SIG-M5 (cell line): ENCODE data around the gene MAP4K4.

Experiments
- DNase-seq: peaks from one replicate; lab custom pipeline; 2025; lab: John Stamatoyannopoulos, UW

MAP4K4 gene

GRCh38 chr2:101692766-101693165 is 4.7 kb upstream of the MAP4K4 start:
- no peak for DNase-seq

DNA sequence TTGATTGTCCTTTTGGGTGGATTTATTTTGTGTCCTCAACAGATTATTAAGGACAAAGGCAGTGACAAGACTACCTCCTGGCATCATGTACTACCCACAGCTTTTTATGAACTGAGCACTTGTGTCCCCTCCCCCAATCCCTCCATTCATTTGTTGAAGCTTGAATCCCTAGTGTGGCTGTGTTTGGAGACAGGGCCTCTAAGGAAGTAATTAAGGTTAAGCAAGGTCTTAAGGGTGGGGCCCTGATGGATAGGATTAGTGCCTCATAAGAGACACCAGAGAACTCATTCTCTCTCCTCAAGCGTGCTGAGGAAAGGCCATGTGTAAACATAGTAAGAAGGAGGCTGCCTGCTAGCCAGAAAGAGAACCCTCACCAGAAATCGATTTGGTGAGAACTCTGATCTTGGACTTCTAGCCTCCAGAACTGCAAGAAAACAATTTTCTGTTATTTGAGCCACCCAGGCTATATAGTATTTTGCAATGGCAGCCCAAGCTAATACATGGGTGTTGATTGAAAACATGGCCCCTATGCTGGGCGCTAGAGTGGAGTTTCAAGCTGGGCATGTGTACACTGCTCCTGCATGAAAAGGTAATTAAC is 3.4 kb upstream of the MAP4K4 start:
- no peak for DNase-seq

DNA sequence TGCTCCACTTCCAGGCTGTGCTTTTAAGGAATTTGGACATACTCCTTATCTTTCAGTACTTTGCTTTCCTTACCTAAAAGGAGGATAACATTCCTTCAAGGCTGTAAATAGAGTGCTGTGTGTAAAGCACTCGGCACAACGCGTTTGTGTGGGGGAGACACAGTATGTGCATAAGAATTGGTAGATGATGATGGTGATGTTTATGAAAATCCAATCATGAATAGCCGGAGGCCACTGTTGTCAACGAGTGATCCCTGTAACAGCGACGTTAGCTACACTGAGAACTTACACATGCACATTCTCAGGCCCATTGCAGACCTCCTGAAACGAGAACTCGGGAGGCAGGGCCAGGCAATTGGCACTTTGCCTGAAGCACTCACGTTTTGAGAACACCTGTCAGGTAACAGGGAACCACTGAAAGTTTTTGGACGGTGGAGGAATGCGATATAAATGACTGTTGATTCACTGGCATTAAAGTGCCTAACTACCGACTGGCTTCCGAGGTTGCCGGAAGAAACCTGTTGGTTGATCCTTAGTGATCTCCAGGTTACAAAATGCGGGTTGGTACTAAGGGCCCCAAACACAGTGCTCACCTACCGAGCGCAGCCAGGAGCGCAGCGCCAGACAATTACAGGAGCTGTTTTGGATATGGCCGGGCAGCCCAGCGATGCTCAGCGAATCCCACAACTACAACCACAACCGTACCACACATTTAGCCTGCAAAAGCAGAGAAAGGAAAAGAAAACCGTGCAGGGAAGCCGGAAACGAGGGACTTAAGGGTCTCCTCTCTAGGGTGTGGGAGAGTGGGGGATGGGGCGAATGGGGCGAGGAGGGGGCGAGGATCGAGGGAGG is 1.0 kb upstream of the MAP4K4 start:
- no peak for DNase-seq

- DNase-seq: no peak
Observed at GRCh38 chr2:101698014-101698843, 722 bp downstream of the MAP4K4 start.

DNA sequence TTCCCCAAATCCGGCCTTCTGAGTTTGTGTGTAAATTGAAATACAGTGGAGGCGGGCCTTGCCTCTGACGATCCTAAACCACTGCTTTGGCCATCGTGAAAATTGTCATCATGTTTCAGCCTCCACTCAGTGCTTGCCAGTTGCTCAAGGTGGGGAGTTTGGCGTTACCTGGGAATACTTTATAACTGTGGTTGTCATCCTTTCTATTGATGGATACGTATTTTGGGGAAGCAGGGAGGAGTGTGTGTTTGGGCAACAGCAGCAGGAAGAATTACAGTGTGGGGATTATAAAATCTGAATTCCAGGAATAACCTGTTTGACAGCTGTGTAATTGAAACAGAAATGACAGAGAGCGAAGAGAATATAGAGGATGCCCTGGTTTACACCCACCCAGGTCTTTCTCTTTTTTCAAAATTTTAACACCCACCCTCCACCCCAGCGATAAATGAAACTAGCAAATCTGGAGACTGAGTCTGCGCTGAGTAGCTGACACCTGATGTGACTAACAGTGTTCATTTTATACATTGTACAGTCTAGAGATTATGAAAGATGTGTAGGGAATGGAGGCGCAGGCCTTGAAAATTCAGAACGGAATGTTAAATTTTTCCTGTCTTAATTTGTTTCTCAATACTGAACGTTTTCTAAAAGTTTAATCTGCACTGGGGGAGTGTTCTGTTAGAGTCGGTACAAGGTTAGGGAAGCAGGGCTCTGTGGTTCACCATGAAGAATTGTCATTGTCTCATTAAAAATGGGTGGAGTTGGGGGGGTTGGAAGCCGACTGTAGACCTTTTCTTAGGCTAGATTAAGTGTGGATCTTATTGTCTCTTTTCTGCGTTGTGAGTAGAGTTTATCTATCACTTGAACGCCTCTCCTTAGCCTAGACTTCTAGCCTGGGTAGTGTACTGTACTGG is 1.6 kb downstream of the MAP4K4 start:
- no peak for DNase-seq

GRCh38 chr2:101699755-101700461 is 2.4 kb downstream of the MAP4K4 start:
- no peak for DNase-seq

DNA sequence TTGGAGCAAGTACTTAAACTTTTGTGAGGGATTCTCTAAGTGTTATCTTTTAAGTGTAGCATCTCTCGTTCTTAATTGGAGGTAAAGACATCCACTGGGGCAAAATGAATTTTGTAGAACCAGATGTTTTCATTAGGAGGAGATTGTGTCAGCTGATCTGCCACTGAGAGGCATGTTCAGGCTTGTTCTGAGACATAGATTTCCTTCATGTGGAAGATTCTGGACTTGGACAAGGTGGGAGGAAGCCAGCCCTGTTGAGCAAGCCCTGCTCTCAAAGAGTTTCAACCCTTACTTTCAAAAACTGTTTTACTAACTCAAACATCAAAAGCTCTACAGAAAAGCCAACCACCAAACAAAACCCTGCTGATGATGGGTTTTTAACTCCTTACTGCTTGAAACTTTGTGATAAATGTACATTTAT is 6.5 kb downstream of the MAP4K4 start:
- no peak for DNase-seq

- DNase-seq: no peak
Observed at GRCh38 chr2:101704816-101705578, 7.5 kb downstream of the MAP4K4 start.

GRCh38 chr2:101706121-101706818 is 8.8 kb downstream of the MAP4K4 start:
- DNase-seq: no peak

DNA sequence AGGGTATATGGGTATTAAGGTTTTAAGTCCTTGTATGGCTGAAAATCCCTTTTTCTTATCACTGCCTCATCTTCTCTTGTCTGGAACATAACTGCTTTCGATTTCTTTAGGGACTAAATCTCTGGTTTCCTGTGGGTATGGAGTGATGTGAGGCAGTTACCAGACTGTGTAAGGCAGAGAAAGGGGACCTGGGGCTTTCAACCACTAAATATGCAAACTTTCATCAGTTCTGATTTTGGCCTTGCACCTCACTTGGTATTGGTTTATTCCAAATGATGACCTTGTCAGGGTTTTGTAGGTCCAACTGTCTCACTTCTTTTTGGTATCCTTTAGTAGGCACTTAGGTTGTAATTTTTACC is 9.3 kb downstream of the MAP4K4 start:
- DNase-seq: no peak

- DNase-seq: no peak
Observed at GRCh38 chr2:101710036-101710435, 12.5 kb downstream of the MAP4K4 start.

DNA sequence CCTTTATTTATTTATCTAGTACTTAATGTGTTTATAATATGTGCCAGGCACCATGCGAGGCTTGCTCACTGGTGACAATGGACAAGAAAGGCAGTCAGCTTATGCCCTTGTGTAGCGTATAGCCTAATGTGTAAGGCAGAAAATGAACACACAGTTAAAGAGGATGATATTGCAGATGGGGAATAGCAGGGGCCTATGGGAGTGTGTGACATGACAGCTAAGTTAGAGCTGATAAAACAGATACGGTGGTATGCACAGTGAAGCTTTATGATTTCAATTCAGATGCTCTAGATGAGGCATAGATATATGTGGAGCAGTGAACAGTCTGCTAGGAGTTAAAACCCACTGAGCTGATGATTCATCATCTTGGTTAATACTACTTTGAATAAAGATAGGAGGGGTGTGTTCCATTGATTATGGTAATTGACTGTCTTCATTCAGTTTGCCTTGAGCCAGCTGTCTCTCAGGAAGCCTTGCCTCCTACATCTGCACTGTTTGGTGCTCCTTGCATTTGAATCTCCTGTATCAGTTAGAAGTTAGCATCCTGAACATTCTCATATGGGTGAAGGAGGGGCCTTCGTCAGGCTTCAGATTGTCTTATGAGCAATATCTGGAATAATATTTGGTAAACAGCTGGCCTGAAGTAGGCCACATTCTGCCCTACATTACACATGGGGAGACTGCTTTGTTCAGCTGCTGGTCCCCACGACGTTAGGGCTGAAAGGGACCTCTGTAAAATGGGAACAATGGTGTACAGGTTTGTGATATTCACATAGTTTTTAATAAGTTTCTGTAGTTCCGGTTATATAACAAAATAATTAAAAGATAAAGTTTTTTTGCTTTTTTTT is 13.2 kb downstream of the MAP4K4 start:
- no peak for DNase-seq

DNA sequence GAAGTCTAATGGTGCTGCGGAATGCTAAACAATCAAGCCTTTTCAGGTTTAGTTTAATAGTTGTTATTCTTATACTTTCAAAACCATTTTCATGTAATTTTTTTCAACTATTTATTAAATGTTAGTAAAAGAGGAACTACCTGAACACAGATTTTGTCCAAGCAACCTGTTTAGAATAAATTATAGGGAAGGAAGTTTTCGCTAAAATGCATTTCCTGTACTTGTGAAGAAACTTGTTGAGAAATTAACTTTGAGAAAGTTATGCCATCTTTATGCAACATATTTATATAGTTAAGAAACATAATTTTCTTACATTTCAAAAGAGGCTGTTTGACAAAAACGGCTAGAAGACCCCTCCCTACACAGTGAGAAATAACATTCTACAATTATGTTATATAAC is 16.6 kb downstream of the MAP4K4 start:
- no peak for DNase-seq

DNA sequence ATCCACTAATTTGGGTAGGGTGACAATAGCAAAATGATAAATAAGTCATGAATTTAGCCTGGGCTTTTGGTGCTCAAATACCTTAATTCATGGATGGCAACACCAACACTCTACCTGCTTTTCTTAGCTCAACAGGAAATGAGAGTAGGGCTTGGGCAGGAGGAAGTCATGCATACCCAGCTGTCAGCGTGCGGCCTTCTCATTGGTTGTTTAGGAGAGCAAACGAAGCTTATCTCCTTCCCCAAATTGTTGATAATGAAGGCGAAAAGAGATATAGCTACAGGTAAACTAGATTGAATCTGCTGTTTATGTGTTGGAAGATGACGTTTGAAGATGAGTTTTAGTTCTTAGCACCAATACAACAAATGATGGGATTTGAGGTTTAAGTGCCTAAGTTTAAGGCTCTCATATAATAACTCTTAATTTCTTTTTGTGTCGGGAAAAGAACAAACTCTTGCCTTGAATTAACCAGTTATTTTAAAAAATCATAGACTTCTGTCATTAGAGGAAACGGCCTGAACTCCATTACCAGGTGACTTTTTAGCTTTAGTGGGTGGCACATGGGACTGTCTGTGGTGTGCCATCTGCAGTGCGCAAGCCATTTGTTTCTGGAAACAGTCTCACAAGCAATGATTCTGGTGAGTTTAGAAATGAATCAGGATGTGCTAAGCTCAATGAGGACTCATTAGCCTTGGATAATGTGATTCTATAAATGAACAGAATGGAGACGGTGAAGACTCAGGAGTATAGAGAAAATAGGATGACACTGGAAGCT is 19.8 kb downstream of the MAP4K4 start:
- DNase-seq: no peak

GRCh38 chr2:101718479-101718878 is 21.0 kb downstream of the MAP4K4 start:
- DNase-seq: no peak

- DNase-seq: no peak
Observed at GRCh38 chr2:101718993-101719571, 21.6 kb downstream of the MAP4K4 start.

DNA sequence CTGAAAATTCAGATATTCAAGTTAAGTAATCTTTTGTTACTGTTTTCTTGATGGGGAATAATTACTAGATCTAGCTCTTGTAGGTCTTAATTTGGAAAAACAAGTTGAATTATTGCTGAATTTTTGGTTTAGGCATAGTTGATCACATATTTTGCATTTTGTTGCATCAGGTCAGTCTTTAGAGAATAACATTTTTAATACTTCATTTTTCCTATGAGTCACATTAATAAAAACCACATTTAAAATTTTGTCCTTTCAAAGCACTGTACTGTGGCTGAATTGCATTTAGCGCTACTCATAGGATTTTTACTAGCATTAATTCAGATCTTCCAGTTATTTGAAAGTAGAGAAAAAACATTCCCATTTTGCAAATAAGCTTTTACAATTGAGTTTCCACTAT is 23.2 kb downstream of the MAP4K4 start:
- no peak for DNase-seq

DNA sequence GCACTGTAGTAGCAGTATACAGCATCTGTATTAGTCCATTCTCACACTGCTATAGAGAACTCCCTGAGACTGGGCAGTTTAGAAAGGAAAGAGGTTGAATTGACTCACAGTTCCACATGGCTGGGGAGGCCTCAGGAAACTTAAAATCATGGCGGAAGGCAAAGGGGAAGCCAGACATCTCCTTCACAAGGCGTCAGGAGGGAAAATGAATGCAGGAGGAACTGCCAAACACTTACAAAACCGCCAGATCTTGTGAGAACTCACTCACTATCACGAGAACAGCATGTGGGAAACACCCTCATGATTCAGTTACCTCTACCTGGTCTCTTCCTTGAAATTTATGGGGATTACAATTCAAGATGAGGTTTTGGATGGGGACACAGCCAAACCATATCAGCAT is 25.4 kb downstream of the MAP4K4 start:
- no peak for DNase-seq
